Body of pancreas (tissue), 4 donors: ENCODE results near the gene CD4.

ENCODE experiments used
- CTCF ChIP-seq, 7 experiments: fragments of 450-650 bp in 4 of 7; fragments of 200-600 bp in 3 of 7; sonication (generic) in 3 of 7; IDR thresholded peaks; one replicate each; pipeline ENCODE4 v1.5.1; 2016 to 2019; ENCODE audit warnings: antibody characterized with exemption in 7 of 7
- POLR2A ChIP-seq, 3 donors: fragments of 450-650 bp; IDR thresholded peaks; one replicate each; pipeline ENCODE4 v1.6.1; 2016; ENCODE audit warnings: antibody characterized with exemption in 3 of 3, mild to moderate bottlenecking in 2 of 3

GRCh38 chr12:6816598-6816997 lies 27.3 kb downstream of the CD4 start:
- TF ChIP-seq CTCF (IDR thresholded peaks at IDR 0.05) (no peak), POLR2A (IDR thresholded peaks at IDR 0.05) (no peak)
